HG03342 (cell line): Measurements from ENCODE around the gene C19orf47.

Experiments
- ATAC-seq: cut with Tn5 transposase; IDR thresholded peaks from one replicate; pipeline ENCODE4 v1.9.1; 2021; ENCODE audit warnings: mild to moderate bottlenecking, moderate library complexity; ENCODE audit not compliant: unreplicated experiment

C19orf47 gene

GRCh38 chr19:40348125-40348913 is at the start of gene C19orf47, which contains the start of gene PLD3:
C19orf47 (minus strand) TSS chr19:40348397; CDS start chr19:40341857, 6,540 bp downstream.
PLD3 (plus strand) TSS chr19:40348695; CDS start chr19:40366484, 17,789 bp downstream.
- ATAC-seq, result peak; percentile 91

GRCh38 chr19:40397568-40397906 is 49.3 kb upstream of the C19orf47 start:
- ATAC-seq, result no peak

DNA sequence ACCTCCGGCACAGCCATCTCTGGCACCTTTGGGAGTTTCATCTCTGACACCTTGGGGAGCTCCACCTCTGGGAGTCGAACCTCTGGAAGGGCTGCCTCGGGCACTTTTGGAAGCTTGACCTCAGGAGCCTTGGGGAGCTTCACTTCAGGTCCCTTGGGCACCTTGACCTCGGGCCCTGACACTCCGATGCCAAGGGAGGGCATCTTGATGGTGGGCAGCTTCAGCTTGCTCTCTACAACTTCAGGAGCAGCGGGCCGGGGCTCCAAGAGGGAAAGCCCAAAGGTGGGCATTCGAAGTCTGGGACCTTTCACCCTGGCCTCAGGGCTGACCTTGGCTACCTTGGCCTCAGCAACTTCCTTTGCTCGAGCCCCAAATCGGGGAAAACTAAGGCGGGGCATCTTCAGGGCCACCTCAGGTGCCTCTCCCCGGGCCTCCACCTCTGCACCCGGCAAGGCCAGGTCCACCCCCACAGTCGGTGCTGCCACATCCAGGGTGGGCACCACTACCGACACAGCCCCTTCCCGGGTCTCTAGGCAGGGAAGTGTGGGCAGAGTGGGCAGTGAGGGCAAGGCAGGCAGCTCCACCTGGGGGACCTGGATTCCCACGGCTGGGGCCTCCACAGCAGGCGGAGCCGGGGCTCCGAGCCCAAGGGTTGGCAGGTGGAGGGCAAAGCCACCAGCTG is 48.8 kb upstream of the C19orf47 start:
- no peak for ATAC-seq

DNA sequence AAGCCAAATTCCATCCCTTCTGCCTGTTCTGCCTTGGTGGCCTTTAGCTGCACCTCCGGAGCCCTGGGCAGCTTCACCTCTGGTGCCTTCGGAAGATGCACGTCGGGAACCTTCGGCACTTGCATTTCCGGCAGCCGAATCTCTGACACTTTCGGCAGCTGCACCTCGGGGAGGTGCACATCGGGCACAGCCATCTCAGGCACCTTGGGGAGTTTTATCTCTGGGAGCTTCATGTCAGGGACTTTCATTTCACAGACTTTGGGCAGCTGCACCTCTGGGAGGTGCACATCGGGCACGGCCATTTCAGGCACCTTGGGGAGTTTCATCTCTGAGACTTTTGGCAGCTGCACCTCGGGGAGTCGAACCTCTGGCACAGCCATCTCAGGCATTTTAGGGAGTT is 47.8 kb upstream of the C19orf47 start:
- no peak for ATAC-seq

- ATAC-seq, result no peak
Observed at GRCh38 chr19:40394816-40395210, 46.6 kb upstream of the C19orf47 start.

- no peak for ATAC-seq
Observed at GRCh38 chr19:40393894-40394815, 46.0 kb upstream of the C19orf47 start.

- no peak for ATAC-seq
Observed at GRCh38 chr19:40392894-40393517, 44.8 kb upstream of the C19orf47 start.

DNA sequence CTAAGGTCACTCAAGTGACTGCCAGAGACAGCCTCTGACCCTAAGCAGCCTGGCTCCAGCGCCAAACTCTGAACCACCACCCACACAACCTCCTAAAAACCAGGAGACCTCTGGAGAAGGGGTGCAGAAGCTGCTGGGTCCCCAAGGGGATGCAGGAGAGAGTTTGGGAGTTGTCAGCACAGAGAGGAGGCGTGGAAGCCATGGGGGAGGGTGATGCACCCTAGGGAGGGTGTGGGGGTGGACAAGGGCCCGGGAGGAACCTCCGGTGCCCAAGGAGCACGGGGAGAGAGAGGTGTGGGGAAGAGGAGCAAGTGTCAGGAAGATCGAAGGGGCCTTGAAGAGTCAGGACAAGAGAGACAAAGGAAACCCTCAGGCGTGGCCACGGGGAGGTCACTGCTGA is 43.9 kb upstream of the C19orf47 start:
- ATAC-seq, result no peak

GRCh38 chr19:40390084-40390742 is 42.0 kb upstream of the C19orf47 start, which contains the start of gene HIPK4:
HIPK4 (minus strand) TSS chr19:40390181; CDS start chr19:40389902, 279 bp downstream.
- no peak for ATAC-seq

GRCh38 chr19:40389404-40390083 is 41.3 kb upstream of the C19orf47 start:
- ATAC-seq, result no peak

GRCh38 chr19:40388481-40388880 is 40.3 kb upstream of the C19orf47 start:
- no peak for ATAC-seq

- no peak for ATAC-seq
Observed at GRCh38 chr19:40387155-40387554, 39.0 kb upstream of the C19orf47 start.

DNA sequence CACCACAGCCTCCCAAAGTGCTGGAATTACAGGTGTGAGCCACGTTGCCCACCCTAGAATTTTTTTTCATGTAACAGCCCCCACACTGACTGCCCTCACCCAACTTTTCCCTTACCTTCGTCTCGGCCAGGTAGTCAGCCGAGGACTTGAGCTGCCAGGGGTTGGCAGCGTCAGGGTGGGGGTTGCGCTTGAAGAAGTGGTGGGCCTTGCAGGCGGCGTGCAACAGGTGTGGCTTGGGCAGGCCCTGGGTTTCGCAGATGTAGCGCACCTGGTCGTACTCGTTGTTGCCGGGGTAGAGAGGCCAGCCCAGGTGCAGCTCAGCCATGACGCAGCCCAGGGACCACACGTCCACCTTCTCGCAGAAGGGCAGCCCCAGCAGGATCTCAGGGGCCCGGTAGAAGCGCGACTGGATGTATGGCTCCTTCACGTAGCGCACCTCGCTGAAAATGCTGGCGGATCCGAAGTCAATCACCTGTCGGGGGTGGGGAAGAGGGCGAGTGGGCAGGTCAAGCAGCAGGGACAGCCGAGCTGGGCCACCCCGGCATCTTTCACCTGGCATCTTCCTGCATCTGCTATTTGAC is 35.6 kb upstream of the C19orf47 start:
- ATAC-seq, result no peak

- ATAC-seq, result no peak
Observed at GRCh38 chr19:40381321-40381720, 33.1 kb upstream of the C19orf47 start.

DNA sequence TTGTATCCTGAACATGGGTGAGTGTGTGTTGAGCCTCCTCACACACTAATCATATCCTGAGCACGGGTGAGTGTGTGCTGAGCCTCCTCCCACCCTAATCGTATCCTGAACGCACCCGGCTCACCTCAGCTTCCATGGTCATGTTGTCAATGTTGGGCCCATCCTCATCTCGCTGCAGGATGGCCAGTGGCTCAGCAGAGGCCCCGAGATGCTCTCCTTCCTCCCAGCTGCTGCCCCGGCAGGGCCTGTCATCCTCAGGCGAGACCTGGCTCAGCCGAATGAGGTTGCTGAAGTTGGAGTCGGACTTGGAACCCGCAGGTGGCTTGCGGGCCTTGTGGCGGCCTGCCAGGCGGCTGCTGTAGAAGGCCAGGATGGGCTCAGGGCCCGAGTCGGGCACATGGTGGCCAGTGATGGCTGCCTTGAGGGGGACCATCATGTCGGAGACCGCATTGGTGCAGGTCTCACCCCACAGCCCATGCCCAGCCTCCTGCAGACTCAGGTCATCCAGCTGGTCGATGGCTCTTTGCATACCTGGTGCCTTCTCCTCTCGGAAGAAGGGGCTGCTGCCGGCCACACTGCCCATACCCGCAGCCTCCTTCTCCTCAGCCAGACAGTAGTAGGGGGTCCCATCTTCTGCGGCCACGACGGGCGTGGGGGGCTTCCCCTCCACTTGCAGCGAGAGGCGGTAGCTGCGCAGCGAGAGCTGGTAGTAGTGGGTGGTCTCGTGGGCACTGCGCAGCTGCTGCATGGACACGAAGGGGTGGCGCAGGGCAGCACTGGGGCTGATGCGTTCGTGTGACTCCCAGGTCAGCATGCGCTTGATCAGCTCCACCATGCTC is 32.2 kb upstream of the C19orf47 start:
- ATAC-seq, result no peak

DNA sequence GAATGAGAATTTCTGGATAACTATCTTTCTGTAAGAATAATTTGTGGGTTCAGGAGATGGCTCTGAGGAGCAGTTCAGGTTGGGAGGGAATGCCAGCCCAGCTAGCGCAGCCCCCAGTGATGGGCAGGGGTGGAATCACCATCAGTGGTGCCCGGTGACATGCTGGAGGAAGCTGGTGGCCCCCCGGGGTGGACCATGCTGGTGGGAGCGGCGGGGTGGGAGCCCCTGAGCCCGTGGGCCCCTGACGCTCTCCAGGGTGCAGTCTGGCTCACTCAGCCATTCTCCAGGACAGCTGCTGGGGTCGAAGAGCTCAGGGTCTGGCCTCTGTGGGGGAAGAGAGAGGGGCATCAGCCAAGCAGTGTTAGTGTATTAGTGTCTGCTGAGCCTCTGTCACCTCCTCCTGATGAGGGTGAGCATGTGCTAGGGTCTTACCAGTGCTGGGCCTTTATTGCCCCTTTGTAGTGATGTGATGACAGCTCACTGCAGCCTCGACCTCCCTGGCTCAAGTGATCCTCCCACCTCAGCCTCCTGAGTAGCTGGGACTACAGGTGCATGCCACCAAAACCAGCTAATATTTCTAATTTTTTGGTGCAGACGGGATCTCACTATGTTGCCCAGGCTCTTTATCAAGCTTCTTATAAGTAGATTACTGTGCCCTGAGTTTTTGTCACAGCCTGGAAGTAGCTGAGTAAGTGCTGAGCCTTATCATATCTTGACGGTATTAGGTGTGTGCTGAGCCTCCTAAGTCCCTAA is 31.4 kb upstream of the C19orf47 start:
- no peak for ATAC-seq

- no peak for ATAC-seq
Observed at GRCh38 chr19:40378509-40378908, 30.3 kb upstream of the C19orf47 start.
